Activated CD8-positive, alpha-beta memory T cell treated with anti-CD3 and anti-CD28 coated beads, Interleukin-2, amount 50 U/mL, for 1 hour (primary cell): ENCODE results near the gene AP2S1.
"Not testable (repeated sequence)": the region's sequence is repeated elsewhere in the genome, so short reads cannot be mapped to it uniquely, and the experiment has no call there.

Source experiments
- DNase-seq: peaks from one replicate; pipeline ENCODE4 v3.0.0-alpha.2; 2020; ENCODE audit errors: extremely low read depth

AP2S1 gene

GRCh38 chr19:46867170-46867569 is 16.5 kb upstream of the AP2S1 start:
- no peak for DNase-seq

- no peak for DNase-seq
Observed at GRCh38 chr19:46866407-46867136, 15.9 kb upstream of the AP2S1 start.

GRCh38 chr19:46863818-46864629 is 13.4 kb upstream of the AP2S1 start:
- no peak for DNase-seq

DNA sequence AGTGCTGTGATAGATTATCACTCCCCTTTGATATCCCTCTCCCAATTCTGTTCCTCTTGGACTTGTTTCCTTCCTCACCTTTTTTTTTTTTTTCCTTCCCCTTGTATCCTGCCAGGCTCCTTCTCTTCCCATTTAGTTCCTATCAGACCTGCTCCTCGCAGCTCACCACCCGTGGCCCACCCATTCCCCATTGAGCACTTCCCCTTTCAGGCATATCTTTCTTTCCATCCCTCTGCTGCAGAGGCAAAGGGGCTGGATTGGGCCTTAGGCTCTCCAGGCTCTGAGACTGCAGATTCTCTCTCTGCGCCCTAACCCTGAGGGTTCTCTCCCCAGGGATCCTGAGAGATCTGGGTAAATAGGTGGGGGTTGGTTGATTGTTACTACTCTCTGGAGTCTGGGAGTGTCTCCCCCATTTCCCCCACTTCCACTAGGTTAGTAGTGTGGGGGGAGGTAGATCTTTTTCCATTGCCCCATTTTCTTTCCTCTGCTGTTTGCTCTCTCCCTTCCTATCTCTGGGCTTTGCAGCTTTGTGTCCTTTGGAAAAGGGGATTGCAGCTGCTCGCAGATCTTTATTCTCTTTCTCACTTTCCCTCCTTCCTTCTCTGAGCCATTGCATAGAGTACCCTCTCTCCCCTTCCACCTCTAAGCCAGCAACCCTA is 12.5 kb upstream of the AP2S1 start:
- no peak for DNase-seq

GRCh38 chr19:46862503-46862834 is 11.8 kb upstream of the AP2S1 start:
- DNase-seq: no peak

DNA sequence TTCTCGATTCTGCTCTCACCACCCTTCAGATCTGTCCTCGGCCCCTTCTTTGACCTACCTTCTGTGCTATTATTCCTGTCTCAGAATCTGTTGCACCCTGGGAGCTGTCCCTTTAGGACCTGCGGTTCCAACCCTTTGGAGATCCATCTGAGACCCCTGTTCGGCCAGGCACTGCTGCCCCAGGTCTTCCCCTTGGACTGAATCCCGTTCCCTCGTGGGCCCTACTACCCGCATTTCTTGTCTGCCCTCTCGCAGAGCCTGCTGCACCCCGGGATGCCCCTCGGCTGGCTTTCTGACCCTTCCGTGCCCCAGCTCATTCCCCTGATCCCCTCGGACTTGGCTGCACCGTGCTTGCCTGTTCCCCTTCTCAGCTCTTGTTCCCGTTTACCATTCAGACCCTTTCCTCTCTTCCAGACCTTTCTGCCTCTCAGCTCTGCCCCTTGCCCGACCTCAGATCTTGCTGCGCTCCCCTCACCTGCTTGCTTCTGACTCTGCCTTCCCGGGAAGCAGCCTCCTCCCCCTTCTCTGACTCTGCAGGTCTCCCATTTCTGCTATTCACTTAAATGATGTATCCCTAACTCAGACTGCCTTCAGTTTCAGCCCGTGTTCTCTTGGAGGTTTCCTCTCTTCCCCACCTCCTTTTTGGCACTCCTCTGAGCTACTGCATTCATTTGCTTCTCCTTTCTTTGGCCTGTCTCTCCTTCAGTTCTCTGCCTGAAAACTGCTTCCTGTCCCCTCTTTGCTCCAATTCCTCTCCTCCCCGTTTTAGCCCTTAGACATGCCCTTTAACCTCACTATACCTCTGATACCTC is 11.3 kb upstream of the AP2S1 start:
- DNase-seq: no peak

DNA sequence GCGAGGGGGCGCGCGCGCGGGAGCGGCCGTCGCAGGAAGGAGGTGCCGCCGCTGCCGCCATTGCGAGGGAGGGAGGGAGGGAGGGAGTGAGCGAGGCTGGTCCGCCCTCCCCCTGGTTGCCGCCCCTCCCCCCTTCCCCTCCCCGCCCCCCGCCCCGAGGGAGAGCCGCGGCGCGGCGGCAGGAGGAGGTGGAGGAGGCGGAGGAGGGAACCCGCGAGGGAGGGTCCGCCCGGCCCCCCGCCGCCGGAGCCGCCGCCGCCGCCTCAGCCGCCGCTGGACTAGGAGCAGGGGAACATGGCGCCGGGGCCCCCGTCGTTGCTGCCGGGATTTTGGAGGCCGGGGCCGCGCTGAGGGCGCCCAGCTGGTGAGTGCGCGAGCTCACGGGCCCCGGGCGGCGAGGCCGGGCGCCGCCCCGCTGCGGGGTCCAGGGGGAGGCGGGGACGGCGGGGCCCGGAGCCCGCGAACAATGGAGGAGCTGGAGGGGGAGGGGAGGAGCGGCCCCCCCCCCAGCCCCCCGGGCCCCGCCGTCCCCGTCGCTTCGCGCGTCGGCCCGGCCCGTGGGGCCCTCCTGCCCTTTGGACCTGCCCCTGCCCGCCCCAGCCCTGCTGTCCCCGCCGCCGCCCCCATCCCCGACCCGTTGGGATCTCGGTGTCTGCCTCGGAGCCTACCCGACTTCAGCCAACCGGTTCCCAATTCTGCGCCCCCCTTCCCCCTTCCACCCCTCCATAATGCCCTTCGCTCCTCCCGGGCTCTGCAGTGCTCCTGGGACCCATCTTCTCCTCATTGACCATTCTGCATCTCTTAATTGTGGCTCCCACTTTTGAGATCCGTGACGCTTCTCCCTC is 10.4 kb upstream of the AP2S1 start, which contains the start of gene ARHGAP35:
ARHGAP35 (plus strand) TSS at position 152 of the 845 bp plus-strand sequence. CDS start 57,679 bp downstream, outside the sequence.
- peak; percentile 56 for DNase-seq

GRCh38 chr19:46860125-46860845 is 9.6 kb upstream of the AP2S1 start:
- DNase-seq: peak; percentile 83

DNA sequence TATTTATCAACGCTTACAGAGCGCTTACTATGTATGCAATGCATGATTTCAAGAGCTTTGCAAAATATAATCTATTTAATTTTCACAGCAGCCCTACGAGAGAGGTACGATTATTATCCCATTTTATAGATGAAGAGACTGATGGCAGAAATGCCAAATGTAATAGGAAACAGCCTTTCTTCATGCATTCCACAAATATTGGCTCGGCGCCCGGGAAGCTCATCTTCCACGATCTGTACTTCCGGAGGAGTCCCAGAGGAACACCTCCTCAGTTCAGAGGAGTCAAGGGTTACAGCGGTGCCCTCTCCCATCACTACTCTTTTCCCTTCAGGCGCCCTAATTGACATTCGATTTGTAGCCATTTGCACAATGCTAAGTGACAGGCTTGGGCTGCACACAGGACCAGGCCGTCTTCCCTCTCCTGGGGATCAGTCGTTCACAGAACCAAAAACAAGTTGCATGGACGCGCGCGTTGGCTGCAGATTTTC is 9.0 kb upstream of the AP2S1 start:
- DNase-seq: no peak

DNA sequence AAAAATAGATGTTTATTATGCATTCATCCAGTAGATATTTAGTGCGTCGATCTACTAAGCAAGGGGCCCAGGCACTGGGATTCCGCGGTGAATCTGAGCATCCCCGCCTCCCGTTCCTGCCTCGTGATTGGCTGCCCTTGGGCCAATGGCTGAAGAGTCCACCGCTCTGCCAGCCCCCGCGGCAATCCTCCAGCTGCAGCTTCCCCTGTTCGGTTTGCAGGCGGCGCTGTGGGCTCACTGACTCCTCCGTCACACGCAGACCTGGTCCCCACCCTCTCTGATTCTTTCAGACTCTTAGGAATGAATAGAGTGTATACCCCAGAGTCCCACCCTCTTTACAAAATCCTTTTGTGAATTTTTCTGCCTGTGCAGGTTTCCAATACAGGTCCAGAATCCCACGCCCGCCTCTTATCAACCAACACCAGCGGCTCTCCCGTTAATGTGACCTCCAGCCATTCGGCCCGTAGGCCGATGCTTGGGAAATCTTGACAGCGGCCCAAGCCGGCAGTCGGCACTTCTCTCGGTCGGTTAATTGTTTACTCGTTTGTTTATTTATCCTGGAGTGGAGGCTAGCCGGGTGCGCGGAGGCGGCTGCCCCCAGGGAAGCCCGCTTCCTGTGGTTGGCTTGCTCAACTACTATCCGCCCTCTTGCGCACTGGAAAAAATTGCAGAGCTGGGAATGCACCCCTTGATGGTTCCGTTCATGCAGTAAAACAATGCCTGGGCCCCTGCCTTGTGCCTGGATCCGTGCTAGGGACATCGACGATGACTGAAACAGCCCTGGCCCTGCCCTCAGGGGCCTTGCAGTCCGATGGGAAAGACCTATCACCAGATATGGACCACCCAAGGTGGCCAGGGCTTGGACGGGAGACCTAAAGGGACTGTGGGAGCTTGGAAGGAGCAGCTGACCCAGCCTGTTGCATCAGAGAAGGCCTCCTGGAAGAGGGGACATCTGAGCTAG is 5.7 kb upstream of the AP2S1 start:
- peak; percentile 79 for DNase-seq

- not testable (repeated sequence) for DNase-seq
Observed at GRCh38 chr19:46854698-46855097, 4.1 kb upstream of the AP2S1 start.

GRCh38 chr19:46852830-46853229 is 2.2 kb upstream of the AP2S1 start:
- no peak for DNase-seq

DNA sequence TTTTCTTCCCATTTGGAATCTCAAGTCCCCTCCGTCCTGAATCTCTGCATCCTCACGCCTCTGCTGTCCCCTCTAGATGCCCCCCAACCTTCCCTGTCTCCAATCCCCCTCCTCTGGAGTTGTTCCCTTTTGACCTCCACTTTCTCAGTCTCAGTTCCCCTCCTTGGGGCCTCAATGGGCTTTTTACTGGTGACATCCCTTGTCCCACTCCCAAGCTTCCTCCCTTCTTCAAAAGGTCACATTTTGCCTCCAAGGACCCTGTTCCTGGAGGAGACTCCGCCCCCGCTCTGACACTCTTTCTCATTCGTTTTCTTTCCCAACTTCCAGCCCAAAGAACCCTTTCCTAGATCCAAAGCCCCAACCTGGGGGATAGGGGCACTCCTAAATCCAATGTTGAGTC is 1.0 kb downstream of the AP2S1 start:
- DNase-seq: no peak

- no peak for DNase-seq
Observed at GRCh38 chr19:46848389-46848788, 2.3 kb downstream of the AP2S1 start.

DNA sequence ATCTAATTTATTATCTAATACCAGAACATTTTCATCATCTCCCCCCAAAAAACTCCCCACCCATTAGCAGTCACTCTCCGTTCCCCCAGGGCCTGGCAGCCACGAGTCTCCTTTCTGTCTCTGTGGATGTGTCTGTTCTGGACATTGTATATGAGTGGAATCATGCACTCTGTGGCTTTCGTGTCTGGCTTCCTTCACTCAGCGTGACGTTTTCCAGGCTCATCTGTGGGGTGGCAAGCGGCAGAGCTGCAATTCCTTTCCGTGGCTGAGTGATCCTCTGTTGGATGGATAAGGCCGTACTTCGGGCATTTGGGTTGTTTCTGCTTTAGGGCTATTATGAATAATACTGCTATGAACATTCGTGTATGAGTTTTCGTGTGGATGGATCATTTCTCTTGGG is 3.1 kb downstream of the AP2S1 start:
- DNase-seq: no peak

DNA sequence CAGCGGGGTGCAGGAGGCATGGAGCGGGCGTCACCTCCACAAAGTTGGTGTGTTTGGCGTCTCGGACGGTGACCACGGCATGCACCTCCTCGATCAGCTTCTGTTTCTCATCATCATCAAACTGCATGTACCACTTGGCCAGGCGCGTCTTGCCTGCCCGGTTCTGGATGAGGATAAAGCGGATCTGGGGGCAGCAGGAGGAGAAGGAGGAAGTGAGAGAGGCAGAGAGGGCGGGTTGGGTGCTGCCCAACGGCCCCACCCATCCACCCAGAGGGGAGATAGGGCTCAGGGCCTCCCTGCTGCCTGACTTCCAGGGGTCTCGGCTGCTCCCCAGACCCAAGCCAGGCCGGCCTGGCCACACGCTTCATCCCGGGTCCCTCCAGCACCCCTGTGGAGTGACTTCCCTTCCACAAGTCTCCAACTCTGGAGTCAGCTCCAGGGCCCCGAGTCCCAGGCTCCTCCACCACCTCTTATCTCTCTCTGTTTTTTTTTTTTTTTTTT is 4.6 kb downstream of the AP2S1 start:
- no peak for DNase-seq

- DNase-seq: no peak
Observed at GRCh38 chr19:46844067-46844489, 6.6 kb downstream of the AP2S1 start.

GRCh38 chr19:46842791-46843190 is 7.9 kb downstream of the AP2S1 start:
- no peak for DNase-seq
